HG02943 (cell line): Measurements from ENCODE around the gene CARMIL3.

Source experiments
- ATAC-seq: cut with Tn5 transposase; IDR thresholded peaks from one replicate; pipeline ENCODE4 v1.9.1; 2021; ENCODE audit warnings: mild to moderate bottlenecking, low read depth, moderate library complexity; ENCODE audit not compliant: unreplicated experiment

CARMIL3 gene

GRCh38 chr14:24060443-24060842 is 8.6 kb downstream of the CARMIL3 start:
- no peak for ATAC-seq

GRCh38 chr14:24060984-24061913 is 9.4 kb downstream of the CARMIL3 start:
- no peak for ATAC-seq

GRCh38 chr14:24062216-24062980 is 10.6 kb downstream of the CARMIL3 start:
- ATAC-seq: no peak

- no peak for ATAC-seq
These were observed 11.5 kb downstream of the CARMIL3 start for GRCh38 chr14:24063263-24063836.

- no peak for ATAC-seq
These were observed 12.4 kb downstream of the CARMIL3 start for GRCh38 chr14:24064091-24064795.

GRCh38 chr14:24064856-24065255 is 13.0 kb downstream of the CARMIL3 start:
- no peak for ATAC-seq

GRCh38 chr14:24065408-24065807 is 13.6 kb downstream of the CARMIL3 start:
- no peak for ATAC-seq

- no peak for ATAC-seq
These were observed 14.8 kb downstream of the CARMIL3 start for GRCh38 chr14:24066496-24067132.

GRCh38 chr14:24067133-24068082 is 15.6 kb downstream of the CARMIL3 start:
- no peak for ATAC-seq

GRCh38 chr14:24068711-24069410 is 17.1 kb downstream of the CARMIL3 start:
- no peak for ATAC-seq

- no peak for ATAC-seq
These were observed 17.6 kb downstream of the CARMIL3 start for GRCh38 chr14:24069411-24069735.

- ATAC-seq: no peak
These were observed 18.7 kb downstream of the CARMIL3 start for GRCh38 chr14:24070285-24071143.

- no peak for ATAC-seq
These were observed 19.4 kb downstream of the CARMIL3 start, which contains the start of gene CPNE6 for GRCh38 chr14:24071144-24071697. Gene CPNE6, plus strand, starts transcription at chr14:24071562. Its CDS starts 1,375 bp downstream, at chr14:24072937.

GRCh38 chr14:24071836-24072430 is 20.1 kb downstream of the CARMIL3 start:
- no peak for ATAC-seq

- ATAC-seq: no peak
These were observed 20.6 kb downstream of the CARMIL3 start for GRCh38 chr14:24072436-24072835.

GRCh38 chr14:24072881-24073877 is 21.4 kb downstream of the CARMIL3 start:
- no peak for ATAC-seq
